ENCODE data around the gene EPB42.

Gene EPB42

GRCh38 chr15:43260011-43260615 is 39.3 kb upstream of the EPB42 start:
- no peak overlapping the region for H3K4me3 ChIP-seq (ENCODE audit: low read depth, low read length)
- no peak for DNase-seq (ENCODE audit: low read depth)
- no peak for TF ChIP-seq CTCF (IDR thresholded peaks at IDR 0.05; ENCODE audit: control insufficient read depth, extremely low read depth, insufficient read depth)

GRCh38 chr15:43258781-43259180 is 38.0 kb upstream of the EPB42 start:
- H3K4me3 ChIP-seq (ENCODE audit: low read depth, low read length) = no peak overlapping the region
- no peak for TF ChIP-seq CTCF (IDR thresholded peaks at IDR 0.05; ENCODE audit: control insufficient read depth, extremely low read depth, insufficient read depth)
- DNase-seq (ENCODE audit: low read depth) = no peak

- no peak overlapping the region for H3K4me3 ChIP-seq (ENCODE audit: low read depth, low read length)
- DNase-seq (ENCODE audit: low read depth) = no peak
- no peak for TF ChIP-seq CTCF (IDR thresholded peaks at IDR 0.05; ENCODE audit: control insufficient read depth, extremely low read depth, insufficient read depth)
Measured at GRCh38 chr15:43256341-43256740, 35.5 kb upstream of the EPB42 start.

GRCh38 chr15:43255376-43255775 is 34.6 kb upstream of the EPB42 start:
- no peak overlapping the region for H3K4me3 ChIP-seq (ENCODE audit: low read depth, low read length)
- TF ChIP-seq CTCF (IDR thresholded peaks at IDR 0.05; ENCODE audit: control insufficient read depth, extremely low read depth, insufficient read depth) = no peak
- no peak for DNase-seq (ENCODE audit: low read depth)

GRCh38 chr15:43253431-43254403 is 32.9 kb upstream of the EPB42 start:
- no peak overlapping the region for H3K4me3 ChIP-seq (ENCODE audit: low read depth, low read length)
- TF ChIP-seq CTCF (IDR thresholded peaks at IDR 0.05; ENCODE audit: control insufficient read depth, extremely low read depth, insufficient read depth) = no peak
- DNase-seq (ENCODE audit: low read depth) = no peak

GRCh38 chr15:43251871-43252250 is 31.0 kb upstream of the EPB42 start:
- no peak overlapping the region for H3K4me3 ChIP-seq (ENCODE audit: low read depth, low read length)
- no peak for DNase-seq (ENCODE audit: low read depth)
- TF ChIP-seq CTCF (IDR thresholded peaks at IDR 0.05; ENCODE audit: control insufficient read depth, extremely low read depth, insufficient read depth) = no peak
